Measurements from ENCODE around the gene CNKSR1.

CNKSR1 gene

DNA sequence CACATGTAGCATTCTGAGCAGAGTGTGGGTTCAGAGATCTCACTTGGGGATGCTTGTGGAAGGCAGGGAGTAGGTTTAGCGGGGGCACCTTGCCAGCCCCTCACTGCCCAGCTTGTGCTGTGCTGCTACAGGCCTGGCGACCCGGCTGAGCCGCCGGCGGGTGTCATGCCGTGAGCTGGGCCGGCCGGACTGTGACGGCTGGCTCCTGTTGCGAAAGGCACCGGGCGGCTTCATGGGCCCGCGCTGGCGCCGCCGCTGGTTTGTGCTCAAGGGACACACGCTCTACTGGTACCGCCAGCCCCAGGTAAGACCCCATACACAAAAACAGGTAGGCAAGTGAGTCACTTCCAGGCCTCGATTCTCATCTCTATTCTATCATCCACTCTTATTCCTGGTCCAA is 7.6 kb downstream of the CNKSR1 start:
- DNase-seq = no peak

- DNase-seq = no peak
These were observed 10.6 kb downstream of the CNKSR1 start for GRCh38 chr1:26187882-26188281.

GRCh38 chr1:26188477-26188876 is 11.2 kb downstream of the CNKSR1 start:
- no peak for DNase-seq

DNA sequence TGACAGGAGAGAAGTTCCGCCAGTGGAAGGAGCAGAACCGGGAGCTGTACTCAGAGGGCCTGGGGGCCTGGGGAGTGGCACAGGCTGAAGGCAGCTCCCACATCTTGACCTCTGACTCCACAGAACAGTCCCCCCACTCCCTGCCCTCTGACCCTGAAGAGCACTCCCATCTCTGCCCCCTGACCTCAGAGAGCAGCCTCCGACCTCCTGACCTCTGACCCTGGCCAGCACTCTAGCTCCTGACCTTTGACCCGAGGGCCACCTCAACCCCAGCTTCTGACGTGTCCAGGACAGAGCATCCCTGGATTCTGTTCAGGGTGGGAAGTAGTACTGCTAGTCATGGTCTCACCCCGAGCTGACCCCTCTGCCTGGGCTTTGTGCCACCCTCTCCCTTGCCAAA is 12.0 kb downstream of the CNKSR1 start:
- no peak for DNase-seq

- no peak for DNase-seq
These were observed 12.5 kb downstream of the CNKSR1 start for GRCh38 chr1:26189751-26190275.

DNA sequence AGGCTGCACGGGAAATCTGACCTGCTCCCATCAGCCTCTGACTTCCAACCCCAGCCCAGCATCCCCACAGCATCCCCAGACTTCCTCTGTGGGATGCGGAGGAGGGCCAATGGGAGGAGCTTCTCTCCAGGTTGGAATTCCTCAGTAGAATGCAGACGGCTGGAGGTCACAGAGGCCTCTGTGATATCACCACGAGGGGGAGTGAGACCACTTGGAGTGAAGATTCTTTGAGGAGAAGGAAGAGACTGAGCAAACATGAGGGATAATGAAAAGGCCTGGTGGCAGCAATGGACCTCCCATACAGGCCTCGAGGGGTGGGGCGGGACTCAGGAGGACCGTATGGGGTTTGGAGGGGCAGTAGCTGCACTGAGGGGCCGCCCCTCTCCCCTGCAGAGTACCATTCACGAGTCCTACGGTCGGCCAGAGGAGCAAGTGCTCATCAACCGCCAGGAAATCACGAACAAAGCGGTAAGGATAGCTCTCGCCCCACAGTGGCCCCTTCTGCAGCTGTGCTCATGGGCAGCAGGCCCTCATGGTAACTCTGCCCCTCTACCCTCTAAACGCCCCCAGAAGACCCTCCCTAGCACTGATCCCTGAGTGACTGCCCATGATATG is 13.2 kb downstream of the CNKSR1 start, which contains the start of gene CATSPER4:
CATSPER4 (plus strand) TSS at position 230 of the 615 bp plus-strand sequence; CDS start at position 256, 26 bp downstream.
- DNase-seq = peak; percentile 26

DNA sequence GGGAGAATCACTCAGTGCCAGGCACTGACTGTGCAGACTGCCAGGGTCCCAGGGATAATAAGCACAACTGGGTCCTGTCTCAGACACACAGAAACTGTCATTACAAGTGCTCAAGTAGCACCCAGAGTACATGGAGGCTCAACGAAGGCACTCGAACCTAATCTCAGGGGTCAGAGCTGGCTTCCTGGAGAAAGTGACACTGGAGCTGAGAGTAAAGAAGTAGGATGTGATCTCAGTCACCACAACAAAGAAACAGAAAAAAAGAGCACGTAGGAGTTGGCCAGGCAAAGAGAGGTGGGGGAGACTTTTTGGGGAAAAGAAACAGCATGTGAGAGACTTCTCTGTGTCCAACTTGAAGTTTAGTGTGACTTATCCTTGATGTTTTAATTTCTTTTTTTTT is 14.4 kb downstream of the CNKSR1 start:
- no peak for DNase-seq

GRCh38 chr1:26195805-26196204 is 18.5 kb downstream of the CNKSR1 start:
- DNase-seq = no peak

- no peak for DNase-seq
These were observed 20.0 kb downstream of the CNKSR1 start for GRCh38 chr1:26197301-26197700.

DNA sequence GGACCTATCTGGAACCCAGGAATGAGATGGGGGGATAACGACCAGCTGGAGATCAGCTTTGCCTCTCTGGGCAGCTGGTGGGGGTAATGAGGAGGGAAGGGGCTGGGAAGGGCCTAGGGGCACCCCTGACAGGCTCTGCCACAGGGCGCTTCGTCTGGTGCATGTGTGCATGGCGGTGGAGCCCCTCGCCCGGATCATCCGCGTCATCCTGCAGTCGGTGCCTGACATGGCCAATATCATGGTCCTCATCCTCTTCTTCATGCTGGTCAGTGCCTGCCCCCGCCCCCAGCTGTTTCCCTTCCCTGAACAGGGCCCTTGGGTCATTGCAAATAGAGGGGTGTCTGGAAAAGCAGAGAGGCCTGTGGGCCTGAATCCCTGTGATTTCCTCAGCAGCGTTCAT is 20.5 kb downstream of the CNKSR1 start:
- DNase-seq = no peak

DNA sequence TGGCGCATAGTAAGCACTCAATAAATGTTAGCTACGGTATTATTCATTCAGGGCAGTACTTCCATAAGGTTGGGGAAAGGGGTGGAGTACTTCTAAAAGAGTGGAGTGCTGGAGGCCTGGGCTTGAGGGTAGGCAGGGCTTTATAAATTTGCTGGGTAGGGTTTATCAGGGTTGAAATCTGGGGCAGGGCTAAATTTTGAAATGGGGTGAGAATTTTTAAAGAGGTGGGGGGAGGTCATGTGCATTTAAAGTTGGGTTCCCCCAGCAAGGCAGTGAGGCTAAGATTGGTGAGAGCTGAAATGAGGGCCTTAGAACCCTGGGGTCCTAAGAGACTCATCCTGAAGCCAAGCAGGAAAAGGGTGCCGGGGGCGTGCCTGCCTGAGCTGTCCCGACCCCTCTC is 23.1 kb downstream of the CNKSR1 start:
- DNase-seq = no peak

DNA sequence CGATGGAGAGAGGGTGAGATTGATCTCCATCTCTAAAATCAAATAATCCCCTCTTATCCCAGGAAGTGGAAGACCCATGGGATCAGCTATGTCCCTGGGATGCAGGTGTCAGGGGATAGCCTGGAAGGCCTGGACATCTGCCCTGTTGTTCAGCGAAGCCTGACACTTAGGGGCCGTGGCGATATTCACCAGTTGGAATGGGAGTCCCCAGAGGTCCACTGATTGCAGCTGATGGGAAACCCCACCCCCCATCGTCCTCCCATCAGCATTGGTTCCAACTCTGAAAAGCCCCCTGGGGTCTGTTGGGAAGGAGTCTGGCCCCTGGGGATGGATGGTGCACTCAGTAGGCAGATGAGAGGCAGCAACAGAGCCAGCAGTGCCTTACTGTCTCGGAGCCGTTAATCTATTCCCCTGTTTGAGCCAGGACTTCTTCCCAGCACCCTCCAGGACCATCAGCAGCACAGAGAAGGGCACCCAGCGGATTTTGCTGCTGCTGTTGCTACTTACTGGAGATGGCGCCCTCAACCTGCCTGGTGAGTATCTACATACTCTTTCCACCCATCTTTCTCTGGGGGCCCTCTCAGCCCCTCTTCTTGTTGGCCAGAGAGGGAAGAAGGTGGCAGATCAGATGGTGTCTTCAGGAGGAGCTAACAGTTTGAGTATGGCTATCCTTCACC is 26.5 kb downstream of the CNKSR1 start:
- DNase-seq = no peak

DNA sequence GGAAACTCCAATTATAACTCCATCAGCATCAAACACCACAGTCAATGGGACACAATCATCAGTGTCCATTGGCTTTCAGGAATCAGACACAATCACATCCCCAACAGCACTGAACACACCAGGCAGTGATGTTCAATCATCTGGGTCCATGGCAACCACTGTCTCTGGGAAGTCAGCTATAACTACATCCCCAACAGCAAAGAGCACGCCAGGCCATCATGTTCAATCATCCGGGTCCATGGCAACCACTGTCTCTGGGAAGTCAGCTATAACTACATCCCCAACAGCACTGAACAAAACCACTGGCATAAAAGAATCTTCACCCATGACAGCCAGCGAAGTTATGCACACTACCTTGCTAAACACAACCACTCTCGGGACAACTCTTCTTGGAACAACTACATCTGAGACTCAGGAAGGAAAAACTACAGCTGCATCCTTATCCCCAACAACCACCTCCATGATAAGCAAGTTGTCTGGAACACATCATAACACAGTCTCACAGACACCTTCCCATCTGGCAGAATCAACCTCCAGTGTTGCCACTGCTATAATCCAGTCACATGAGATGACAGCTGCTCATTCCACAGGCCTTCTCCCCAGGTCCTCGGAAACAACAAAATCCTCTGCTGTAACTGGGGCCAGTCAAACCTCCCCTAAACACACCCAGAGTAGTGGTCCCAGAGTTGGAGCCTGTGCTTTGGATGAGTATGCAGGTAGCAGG is 33.0 kb downstream of the CNKSR1 start:
- no peak for DNase-seq

GRCh38 chr1:26212726-26213125 is 35.4 kb downstream of the CNKSR1 start:
- no peak for DNase-seq

GRCh38 chr1:26213335-26213905 is 36.1 kb downstream of the CNKSR1 start:
- no peak for DNase-seq

DNA sequence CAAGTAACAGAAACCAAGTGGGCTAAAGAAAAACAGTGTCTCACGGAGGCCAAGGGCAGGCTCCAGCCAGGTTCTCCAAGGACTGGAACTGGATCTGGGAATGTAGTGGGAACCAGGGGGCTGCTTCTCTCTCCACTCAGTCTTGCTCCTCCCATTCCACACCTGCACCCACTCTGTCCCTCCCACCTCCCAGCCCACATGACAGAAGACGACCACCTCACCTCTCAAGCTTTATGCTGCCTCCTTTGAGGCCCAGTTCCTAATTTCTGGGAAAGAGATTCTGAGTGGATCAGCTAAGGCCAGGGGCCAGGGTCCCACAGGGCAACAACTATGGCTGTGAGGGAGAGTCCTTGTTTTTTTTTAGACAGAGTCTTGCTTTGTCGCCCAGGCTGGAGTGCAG is 38.0 kb downstream of the CNKSR1 start:
- DNase-seq = no peak

- no peak for DNase-seq
These were observed 41.7 kb downstream of the CNKSR1 start for GRCh38 chr1:26218906-26219494.

DNA sequence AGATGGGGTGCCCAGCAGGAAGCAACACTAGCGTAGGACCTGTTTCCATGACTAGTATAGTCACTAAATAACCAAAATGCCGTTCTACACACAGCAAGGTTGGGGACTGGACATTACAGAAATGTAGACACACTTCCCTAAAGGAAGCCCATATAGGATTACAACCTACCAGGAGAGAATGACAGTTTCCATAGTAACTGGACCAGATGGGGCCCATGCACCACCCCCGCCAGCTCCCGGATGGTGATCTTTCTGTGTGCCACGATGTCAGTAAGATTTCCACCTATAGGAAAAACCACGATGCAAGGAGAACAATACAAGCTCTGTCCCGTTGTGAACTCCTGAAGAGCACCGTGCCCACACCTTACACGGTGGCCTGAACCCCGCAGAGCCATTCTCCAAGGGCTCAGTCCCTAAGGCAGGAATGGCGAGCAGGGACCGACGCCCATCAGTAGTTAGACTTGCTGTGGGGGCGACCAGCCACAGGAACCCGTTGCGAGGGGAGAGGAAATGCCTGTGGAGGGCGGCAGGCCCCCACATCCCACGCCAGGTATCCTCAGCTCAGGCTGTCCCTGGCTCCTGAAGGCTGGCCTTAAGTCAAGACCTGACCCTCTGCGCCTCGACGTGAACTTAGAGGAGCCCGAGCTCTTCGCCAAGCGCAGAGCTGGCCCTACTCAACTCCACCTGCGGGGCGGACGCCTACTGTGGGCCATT is 43.1 kb downstream of the CNKSR1 start:
- DNase-seq = no peak

DNA sequence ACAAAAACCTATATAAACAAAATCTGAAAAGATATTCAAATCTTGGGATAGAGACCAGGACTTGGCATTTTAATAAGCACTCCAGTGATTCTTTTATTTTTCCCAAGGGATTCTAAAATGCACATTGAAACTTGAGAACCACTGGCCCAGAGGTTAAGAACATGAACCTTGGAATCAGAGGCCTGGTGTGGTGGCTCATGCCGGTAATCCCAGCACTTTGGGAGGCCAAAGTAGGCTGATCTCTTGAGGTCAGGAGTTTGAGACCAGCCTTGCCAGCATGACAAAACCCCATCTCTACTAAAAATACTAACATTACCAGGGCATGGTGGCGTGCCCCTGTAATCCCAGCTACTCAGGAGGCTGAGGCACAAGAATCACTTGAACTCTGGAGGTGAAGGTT is 43.8 kb downstream of the CNKSR1 start:
- DNase-seq = no peak

GRCh38 chr1:26224606-26225005 is 47.3 kb downstream of the CNKSR1 start:
- no peak for DNase-seq

GRCh38 chr1:26225033-26225831 is 47.9 kb downstream of the CNKSR1 start:
- peak; percentile 14 for DNase-seq
